Measurements from ENCODE around the gene UNC5CL. TPM values are rescaled to one million over a fixed set of nuclear protein-coding genes. Genes with fewer than 3 reads are reported as not detected.
A peak's percentile ranks its signal among the peaks of the same experiment; 100 is the strongest.
"Not testable (repeated sequence)": the region's sequence is repeated elsewhere in the genome, so short reads cannot be mapped to it uniquely, and the experiment has no call there.

The UNC5CL gene
- polyA plus RNA-seq, 1 donor, result 8.4 TPM

DNA sequence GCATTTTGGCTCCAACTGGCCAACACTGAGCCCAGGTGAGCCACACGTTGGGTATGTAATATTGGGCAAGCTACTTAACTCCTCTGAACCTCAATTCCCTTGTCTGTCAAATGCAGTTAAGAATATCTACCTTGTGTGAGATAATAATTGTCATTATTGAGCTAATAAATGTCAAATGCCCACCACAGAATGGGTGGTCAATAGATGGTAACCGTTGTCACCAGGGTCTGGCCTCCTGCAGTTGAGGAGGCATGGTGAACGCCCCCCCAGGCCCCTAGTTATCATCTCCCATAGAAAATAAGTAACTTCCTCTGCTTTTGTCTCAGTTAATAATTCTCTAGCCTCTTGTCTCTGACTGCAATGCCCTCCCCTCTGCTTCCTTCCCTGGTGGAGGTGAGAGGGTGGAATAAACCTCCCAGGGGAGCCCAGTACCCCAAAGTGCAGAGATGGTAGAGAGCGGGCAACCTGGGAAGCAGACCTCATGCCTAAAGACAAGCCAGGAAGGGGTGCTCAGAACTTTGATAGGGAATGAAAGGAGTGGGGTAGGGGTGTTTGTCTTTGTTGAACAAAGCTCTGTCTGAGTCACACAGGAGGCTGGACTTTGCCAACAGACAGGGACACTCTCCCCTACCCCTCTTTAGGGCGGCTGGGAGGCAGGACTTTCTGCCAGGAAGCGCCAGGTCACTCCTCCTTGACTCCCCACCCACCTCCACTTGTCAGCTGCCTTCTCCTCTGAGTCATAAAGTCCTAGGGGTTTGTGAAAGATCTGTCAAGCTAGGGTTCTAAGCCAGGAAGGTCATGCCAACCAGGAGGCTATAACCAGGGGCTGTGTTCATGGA is 1.3 kb upstream of the UNC5CL start:
- DNase-seq, result no peak

DNA sequence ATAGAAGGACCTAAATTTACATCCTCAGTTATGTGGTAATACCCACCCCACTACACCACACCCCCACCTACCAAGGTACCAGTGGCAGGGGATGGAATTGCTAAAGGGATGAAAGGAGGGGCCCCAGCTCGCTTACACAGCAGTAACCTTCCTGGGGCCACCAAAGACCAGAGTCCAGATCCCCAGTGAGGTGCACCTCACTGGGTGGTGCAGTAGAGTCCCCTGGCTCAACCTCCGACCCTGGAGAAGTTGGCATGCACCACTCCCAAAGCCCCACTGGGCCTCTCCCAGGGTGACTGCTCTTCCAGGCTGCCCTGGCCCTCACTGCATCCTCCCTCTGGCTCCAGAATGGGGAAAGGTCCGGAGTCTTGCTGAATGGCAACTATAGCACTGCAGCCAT is 816 bp downstream of the UNC5CL start:
- DNase-seq, result no peak

DNA sequence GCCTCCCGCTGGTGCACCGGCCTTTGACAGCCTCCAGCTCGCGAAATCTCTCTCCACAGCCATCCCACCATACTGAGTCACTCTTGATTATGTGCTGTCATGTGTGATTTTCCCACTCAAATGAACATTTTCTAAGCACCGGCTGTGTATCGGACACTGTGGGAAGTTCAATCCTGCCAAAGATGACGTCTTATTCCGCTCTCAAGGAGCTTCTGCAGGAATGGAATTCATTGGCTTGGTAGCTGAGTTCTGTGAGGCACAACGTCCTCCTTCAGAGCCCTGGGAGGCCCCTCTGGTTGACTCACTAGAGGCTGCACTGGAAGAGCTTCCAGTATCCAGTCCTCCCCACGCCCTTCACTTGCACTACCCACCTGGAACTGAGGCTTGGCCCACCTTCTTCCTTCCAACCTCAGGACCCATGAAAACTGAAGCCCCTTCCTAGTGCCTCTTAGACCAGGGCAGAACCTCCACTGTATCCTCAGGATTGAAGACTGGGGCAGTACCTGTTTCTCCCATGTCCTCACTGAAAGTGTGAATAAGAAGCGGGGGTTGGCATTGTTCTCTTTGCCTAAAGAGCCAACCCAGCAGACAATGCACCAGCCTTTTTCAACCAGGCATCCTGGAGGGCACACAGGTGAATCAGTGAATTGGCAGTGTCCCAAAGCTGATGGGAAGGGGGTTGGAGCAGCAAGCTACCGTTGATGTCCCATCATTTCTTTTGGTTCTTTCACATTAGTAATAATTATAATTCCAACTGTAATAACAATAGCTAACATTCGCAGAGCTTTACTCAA is 1.7 kb downstream of the UNC5CL start:
- no peak for DNase-seq

DNA sequence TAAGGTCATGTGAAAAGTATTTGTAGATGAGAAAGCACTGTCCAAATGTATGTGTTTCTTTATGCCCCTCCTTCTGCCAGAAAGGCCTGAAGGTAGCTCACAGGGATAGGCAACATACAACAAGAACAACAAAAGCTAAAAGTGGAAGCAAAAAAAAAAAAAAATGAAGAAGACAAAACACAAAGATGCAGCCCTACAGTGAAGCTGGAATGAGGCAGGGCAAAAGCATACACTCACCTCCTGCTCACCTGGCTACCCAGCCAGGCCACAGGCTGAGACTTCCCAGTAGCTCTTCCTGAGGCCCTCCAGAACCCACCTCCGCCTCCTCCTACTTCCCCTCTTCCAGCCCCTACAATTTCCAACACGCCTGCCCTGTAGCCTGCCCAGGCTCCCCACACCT is 2.4 kb downstream of the UNC5CL start:
- no peak for DNase-seq

DNA sequence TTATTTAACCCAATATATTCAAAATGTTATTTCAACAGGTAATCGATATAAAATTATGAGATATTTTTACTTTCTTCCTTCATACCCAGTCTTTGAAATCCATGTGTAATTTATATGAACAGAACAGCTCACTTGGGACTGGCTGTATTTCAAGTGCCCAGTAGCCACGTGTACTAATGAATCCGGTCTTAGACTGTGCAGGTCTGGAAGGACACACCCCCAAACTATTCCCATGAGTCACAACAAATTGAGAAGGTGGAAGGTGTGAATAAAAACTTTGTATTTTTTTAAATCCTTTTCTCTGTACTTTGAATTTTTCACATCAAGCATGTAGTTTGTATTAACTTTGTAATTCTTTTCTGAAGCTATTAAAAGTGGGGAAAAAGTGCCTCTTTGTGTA is 2.8 kb downstream of the UNC5CL start:
- no peak for DNase-seq

DNA sequence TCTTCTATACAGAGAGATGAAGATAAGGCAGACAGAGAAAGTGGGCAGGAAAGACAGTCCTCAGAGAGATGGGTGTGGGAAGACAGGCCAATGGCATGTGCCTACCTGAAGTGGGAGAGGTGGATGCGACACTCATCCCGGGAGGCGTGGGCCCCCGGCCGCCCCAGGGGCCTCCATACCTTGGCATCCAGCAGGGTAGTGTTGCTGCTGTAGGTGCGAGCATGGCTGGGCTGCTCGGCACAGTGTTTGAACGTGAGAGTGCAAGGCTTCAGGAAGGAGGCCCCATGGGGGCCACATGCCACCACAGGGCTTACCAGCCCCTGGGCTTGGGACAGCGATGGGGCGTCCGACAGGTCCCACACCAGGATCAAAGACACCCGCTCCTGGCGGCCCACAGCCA is 5.2 kb downstream of the UNC5CL start:
- no peak for DNase-seq

DNA sequence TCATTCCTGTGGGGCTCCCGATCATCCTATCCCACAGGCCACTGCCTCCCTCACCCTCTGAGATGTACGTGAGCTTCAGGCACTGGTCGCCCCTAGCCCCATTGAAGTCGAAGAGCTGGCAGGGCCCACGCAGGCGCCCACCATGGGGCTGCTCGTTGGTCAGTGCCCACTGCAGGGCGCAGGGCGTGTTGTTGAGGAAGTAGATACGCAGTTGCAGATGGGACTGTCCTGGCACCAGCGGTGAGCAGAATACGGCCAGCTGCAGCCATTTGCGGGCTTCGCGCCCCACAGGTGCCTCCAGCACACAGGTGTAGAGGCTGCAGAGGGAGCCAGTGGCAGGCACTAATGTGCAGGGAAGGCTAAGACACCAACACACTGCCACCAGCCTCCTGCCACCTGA is 6.2 kb downstream of the UNC5CL start:
- DNase-seq, result no peak

DNA sequence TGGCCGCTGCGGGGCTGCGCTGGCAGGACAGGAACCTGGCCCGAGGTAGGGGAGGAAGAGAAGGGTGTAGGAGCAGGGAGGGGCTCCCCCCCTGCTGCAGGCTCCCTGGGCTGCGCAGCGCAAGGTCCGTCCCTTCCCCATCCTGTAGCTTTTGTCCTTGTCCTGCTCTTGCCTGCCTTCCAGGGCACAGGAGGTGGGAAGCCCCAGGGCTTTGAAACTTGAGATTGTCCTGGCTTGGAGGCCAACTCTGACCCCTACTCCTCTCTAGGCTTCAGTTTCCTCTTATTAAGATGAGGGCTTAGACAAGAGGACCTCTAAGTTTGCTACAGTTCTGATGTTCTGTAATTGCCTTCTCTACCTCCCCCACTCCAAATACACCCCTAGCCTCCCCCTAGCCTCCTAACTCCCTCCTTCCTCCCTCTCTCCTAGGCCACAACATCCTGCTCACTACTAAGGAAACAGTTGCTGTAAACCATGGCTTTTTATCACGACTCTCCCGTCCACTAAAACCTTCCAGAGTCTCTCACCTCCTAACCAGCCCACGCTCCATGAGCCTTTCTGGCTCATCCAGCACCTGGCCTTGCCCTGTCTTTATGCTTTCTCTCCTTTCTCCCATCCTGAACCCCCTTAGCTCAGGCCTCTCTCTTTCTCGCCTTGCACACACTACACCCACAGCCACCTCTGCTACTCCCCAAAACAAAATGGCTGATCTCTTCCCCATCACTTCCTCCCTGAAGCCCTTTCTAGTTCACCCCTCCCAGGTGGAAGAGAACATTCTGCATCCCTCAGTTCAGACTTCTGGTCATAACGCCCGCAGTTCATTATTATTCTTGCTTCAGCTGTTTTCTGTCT is 10.2 kb downstream of the UNC5CL start:
- DNase-seq, result peak; percentile 64

DNA sequence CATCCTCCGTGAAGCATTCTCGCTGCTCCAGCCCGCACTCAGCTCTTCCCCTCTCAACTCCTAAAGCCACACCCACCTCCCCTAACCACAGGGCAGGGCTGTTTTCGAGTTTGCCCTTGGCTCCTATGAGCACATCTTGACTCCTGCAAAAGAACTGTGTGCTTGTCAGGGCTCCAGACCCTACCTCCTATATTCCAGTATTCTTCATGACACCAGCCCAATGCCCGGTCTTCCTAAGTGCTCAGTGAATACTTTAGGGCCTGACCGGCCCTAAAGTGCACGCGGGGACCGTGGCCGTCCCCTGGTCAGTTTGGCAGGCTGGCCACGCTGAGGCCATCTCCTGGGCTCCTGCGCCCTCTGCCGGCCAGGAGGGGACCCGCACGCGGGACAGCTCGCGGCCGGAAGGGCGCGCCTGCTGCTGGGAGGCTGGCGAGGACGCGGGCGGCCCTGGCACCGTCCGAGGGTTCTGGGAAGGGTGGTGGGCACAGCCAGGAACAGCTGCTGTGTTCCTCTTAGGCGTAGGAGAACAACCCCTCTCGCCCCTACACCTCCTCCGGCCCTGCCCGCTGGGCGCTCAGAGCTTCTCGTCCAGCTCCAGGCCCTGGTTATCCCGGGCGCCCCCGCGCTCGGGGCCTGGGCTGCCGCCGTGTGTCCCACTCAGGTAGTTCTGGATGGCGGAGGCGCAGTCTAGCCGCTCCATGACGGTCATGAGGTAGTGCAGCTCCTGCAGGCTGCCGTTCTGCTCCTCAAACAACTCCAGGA is 11.0 kb downstream of the UNC5CL start:
- DNase-seq, result peak; percentile 89

DNA sequence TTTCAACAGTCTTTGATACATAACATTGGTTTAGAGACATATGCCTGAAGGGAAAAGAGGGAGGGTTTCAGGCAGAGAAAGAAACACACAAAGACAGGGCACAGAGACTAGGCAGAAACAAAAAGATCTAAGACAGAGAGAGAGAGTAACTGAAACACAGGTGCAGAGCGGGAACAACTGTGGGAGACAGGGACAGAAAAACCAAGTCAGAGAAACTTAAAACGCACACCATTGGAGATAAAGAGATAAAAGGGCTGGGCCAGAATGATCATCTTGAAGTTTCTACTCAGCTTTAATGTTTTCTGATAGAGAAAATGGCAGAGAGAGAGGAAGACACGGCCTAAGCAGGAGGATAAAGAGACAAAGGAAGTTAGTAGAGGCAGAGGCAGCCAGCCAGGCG is 11.8 kb downstream of the UNC5CL start:
- no peak for DNase-seq

DNA sequence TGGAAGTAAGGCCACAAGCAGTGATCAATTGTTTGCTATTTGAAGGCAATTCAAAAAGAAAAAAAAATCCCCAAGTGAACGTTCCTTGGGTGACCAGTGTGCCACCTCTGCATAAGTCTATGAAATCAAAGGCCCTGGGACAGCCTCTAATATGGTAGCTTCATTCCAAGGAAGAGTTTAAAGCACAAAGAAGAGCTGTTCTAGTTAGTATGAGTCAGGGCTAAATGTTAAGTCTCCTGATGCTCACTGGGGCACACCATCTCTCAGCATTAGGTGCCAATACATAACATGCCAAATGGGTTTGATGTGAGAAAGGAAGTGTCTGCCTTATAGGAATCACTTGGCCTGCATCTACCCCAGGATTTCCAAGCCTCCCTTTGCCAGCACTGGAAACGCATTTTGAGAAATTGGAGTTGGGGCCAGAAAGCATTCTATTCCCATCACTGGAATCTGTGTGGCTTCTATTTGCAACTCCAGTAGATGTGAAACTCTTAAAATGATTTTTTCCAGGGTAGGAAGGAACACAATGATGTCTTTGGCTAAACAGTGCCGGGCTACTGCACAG is 13.0 kb downstream of the UNC5CL start:
- no peak for DNase-seq

DNA sequence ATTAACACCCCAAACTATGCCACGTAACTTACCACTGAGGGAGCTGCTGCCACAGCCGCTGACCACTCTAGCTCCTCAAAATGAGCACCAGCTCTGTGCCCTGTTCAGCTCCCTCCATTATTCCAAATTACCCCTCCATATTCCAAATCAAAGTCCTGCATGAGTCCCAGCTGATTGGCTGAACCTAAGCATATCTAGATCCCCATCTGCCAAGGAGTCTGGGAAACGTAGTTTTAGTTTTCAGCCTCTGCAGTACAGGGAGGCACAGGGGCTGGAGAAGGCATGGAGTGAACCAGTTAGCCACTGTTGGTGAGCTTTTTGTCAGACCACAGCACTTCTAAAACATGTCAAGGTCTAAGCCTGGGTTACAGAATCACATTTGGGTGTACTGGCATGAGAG is 15.9 kb downstream of the UNC5CL start:
- DNase-seq, result no peak

DNA sequence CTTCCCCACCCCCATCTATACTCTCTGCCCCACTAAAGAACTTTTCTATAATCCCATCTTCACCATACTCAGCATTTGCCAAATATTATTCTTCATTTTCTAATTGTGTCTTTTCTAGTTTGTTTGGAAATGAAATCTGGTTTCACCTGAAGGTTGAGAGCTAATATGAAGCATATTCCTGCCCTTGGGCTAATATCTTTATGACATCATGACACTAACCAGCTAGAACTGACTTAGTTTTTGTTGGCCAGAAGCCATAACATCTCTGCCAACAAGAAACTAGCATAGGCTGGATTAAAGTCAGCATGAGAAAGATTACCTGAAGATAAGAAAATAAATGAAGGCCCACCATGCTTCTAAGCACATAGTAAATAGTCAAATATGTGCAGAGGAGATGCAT is 16.7 kb downstream of the UNC5CL start:
- no peak for DNase-seq

DNA sequence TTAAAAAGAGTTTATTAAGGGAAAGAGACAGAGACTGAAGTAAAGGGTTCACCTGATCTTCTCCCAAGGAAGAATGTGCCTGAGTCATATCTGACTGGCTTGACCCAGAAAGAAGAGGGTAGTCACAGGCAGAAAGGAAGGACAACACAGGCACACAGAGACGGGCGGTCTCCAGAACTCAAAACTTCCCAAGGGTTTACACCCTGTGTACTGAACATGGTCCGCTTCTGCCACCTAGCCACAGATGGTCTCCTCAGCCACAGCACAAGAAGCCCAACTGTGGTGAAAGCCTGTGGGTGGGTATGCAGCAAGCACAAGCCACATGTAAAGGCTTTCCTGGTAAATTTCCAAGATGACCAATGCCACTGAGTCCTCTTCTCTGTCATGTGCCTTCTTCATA is 17.2 kb downstream of the UNC5CL start:
- DNase-seq, result no peak

DNA sequence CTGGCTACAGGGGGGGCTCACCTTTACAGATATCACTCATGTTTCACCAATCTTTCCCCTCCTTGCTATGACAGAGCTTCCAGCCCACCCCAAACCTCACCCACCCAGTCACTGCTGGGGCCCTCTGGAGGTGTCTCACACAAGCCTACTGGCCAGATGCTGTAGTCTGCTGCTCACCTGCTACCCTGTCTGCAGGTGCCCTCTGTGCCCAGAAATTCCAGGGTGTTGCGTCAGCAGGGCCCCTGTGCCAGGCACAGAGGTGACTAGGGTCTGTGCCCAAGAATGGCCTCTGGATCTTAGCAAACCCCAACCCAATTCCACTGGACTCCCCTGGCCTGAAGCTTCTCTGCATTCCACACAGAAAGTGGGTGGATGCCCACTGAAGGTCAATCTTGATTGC is 21.4 kb downstream of the UNC5CL start:
- no peak for DNase-seq

DNA sequence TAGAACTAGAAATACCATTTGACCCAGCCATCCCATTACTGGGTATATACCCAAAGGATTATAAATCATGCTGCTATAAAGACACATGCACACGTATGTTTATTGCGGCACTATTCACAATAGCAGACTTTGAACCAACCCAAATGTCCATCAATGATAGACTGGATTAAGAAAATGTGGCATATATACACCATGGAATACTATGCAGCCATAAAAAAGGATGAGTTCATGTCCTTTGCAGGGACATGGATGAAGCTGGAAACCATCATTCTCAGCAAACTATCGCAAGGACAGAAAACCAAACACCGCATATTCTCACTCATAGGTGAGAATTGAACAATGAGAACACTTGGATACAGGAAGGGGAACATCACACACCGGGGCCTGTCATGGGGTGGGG is 23.2 kb downstream of the UNC5CL start:
- DNase-seq, result not testable (repeated sequence)

DNA sequence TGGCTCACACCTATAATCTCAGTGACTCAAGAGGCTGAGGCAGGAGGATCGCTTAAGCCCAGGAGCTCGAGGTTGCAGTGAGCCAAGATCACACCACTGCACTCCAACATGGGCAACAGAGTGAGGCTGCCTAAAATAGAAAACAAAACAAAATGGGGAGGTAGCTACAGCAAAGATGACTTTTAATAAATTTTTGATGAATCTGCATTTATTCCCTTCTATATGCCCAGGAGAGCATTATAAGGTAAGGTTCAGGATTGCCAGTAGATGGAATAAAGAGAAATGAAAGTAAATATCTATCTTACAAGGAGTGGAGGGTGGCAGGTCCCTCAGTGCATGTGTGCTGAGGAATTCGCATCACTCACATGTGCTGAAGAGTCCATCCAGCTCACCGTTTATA is 24.2 kb downstream of the UNC5CL start:
- no peak for DNase-seq

DNA sequence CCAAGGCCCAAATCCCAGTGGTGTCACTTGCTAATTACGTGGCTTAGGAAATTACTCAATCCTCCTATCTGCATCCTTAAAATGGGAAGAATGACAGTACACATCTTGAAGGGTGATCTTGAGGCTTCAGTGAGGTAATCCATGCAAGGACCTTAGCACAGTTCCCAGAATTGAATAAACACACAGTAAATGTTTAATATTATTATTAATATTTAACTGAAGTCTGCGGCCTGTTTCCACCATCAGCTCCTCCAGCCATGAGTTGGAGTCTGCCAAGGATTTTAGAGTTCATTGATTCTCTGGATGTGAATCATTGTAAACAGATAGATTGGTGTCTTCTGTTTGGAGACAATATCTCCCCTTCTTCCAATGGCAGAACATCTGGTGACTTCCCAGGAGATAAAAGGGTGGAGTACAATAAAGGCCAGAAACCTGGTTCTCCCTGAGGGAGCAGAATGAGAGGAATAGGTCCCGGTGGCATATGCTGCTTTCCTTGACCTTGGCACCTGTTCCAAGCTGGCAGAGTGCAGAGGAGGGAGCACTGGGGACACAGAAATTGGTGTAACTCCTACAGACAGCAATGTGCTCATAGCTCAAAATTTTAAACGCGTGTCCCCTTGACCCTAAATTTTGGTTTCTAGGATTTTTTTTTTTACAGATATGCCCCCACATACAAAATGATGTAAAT is 25.4 kb downstream of the UNC5CL start:
- DNase-seq, result no peak

DNA sequence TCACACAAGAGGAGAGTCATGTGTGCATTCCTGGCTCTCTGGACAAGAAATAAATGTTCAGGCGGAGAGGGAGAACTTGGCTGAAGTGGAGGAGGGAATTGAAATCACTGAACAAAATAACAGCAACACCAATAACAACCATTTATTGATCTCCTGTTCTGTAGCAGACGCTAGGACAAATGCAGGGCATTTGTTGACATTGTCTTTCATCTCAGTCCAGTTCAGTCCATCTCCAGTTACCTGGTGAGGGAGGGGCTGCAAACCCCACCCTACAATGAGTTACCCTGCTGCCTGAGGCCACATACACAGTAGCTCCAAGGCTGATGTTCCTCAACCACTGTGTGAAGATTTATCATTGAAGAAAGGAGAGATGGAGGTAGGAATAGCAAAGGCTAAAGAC is 27.3 kb downstream of the UNC5CL start:
- no peak for DNase-seq

DNA sequence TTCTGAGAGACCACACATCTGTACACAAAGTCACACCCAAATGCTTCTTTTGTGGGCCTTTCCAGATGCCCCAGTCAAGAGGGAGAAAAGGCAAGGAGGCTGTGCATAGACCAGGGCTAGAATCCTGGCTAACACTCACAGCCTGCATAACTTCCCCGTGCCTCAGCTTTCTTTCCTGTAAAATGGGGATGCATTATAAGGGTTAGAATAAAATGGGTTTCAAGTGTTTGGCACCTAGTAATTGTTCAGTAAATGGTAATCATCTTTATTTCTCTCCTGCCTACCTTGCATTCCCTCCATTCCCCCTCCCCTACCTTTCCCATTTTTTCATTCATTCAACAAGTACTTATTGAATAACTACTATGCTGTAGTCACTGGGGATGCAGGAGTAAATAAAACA is 29.4 kb downstream of the UNC5CL start:
- DNase-seq, result no peak

DNA sequence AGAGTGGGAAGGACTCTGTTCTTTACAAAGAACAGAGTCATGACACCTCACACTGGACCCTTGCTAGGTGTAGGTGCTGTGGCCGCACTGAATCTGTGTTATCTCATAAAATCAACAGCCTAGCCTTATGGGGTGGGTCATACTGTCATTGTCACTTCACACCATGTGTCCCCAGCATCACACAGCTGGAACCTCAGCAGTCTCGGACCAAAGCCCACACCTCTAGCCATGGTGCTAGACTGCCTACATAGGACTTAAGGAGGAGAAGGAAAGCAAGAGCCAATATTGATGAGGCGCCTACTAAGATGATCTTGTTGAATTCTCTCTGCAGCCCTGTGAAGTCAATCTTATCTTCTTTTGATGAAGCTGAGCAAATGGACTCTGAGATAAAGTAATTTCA is 31.0 kb downstream of the UNC5CL start:
- no peak for DNase-seq
